GM23338 (cell line): ENCODE results near the gene GOLGA2.

Experiments used
- EZH2 ChIP-seq: fragments of 200-600 bp; sonication (generic); IDR thresholded peaks from one replicate; pipeline ENCODE4 v1.8.0; 2017; ENCODE audit warnings: antibody characterized with exemption, mild to moderate bottlenecking, low read depth; ENCODE audit not compliant: unreplicated experiment
- EZH2phosphoT487 ChIP-seq: fragments of 200-600 bp; sonication (generic); IDR thresholded peaks from one replicate; pipeline ENCODE4 v1.8.1; 2018; ENCODE audit warnings: antibody characterized with exemption; ENCODE audit not compliant: unreplicated experiment
- POLR2AphosphoS5 ChIP-seq: IDR thresholded peaks from 2 replicates; pipeline ENCODE4 v1.6.1; 2016; ENCODE audit warnings: antibody characterized with exemption, low read depth
- REST ChIP-seq: IDR thresholded peaks from one replicate; pipeline ENCODE4 v1.6.1; 2018; ENCODE audit warnings: antibody characterized with exemption; ENCODE audit not compliant: unreplicated experiment
- TF ChIP-seq, protein P1 (sequence below), 2 experiments: fragments of 200-600 bp in 1 of 2; sonication (generic) in 1 of 2; conservative IDR thresholded peaks; 2 replicates each; pipeline versions ENCODE4 v1.5.1 to v1.6.1; 2016 to 2017; ENCODE audit warnings: antibody characterized with exemption in 2 of 2, low read depth in 2 of 2, mild to moderate bottlenecking in 2 of 2, moderate library complexity in 1 of 2

- TF ChIP-seq POLR2AphosphoS5 (no peak), EZH2 (no peak), REST (no peak), EZH2phosphoT487 (no peak)
- TF ChIP-seq, protein P1, sequence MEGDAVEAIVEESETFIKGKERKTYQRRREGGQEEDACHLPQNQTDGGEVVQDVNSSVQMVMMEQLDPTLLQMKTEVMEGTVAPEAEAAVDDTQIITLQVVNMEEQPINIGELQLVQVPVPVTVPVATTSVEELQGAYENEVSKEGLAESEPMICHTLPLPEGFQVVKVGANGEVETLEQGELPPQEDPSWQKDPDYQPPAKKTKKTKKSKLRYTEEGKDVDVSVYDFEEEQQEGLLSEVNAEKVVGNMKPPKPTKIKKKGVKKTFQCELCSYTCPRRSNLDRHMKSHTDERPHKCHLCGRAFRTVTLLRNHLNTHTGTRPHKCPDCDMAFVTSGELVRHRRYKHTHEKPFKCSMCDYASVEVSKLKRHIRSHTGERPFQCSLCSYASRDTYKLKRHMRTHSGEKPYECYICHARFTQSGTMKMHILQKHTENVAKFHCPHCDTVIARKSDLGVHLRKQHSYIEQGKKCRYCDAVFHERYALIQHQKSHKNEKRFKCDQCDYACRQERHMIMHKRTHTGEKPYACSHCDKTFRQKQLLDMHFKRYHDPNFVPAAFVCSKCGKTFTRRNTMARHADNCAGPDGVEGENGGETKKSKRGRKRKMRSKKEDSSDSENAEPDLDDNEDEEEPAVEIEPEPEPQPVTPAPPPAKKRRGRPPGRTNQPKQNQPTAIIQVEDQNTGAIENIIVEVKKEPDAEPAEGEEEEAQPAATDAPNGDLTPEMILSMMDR (conservative IDR thresholded peaks at IDR 0.05; ENCODE audit: low read depth in 2 of 2), result no peak
These were observed 18.6 kb downstream of the GOLGA2 start for GRCh38 chr9:128257086-128257825.
